Uterus (tissue), 2 donors: ENCODE data around the gene ISLR.

Source experiments
- CTCF ChIP-seq, 4 experiments: fragments of 200-600 bp in 2 of 4; fragments of 450-650 bp in 2 of 4; sonication (generic) in 2 of 4; IDR thresholded peaks; one replicate each; pipeline ENCODE4 v1.5.1; 2016 to 2019; ENCODE audit warnings: antibody characterized with exemption in 4 of 4, mild to moderate bottlenecking in 2 of 4, moderate library complexity in 1 of 4
- POLR2A ChIP-seq, 2 donors: fragments of 450-650 bp; IDR thresholded peaks; one replicate each; pipeline ENCODE4 v1.6.1; 2016; ENCODE audit warnings: antibody characterized with exemption in 2 of 2, mild to moderate bottlenecking in 1 of 2, moderate library complexity in 1 of 2

DNA sequence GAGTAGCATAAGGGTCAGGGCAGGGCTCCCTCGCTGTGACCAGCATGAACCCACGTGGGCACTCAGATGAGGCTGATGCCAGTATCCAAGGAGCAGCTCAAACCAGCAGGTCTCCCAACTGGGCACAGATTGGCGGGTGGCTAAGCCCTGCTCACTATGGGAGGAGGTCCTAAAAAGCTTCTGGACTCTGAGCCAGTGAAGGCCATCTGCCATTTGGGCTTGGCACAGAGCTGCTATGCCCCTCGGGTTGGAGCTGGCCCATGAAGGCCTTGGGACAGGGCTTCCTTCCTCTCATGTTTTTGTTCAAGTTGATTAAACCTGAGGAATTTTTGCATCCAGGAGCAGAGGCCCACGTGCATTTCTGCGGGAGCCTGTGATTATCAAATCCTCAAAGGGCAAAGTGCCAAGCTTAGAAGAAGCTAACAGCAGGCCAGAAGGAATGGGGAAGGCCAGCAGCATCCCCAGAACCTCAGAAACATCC, 33.3 kb downstream of the ISLR start:
- TF ChIP-seq CTCF (IDR thresholded peaks at IDR 0.05) (no peak), POLR2A (IDR thresholded peaks at IDR 0.05) (no peak)
